MM.1S (cell line): ENCODE measurements around the gene ZNF215.

Experiments used
- DNase-seq: peaks from one replicate; pipeline ENCODE4 v3.0.0-alpha.2; 2015
- H2AFZ ChIP-seq: fragments of 300-600 bp; sonication (generic); 2 replicates; pipeline ENCODE4 v1.6.0; 2016; ENCODE audit warnings: antibody characterized with exemption, low read length
- H3F3A ChIP-seq: fragments of 300-600 bp; sonication (generic); 2 replicates; pipeline ENCODE4 v1.6.1; 2016; ENCODE audit warnings: mild to moderate bottlenecking, antibody characterized with exemption, low read length, moderate library complexity, mixed read lengths; ENCODE audit not compliant: insufficient read depth
- H3K27ac ChIP-seq: fragments of 300-600 bp; sonication (generic); 2 replicates; pipeline ENCODE4 v1.5.1; 2016; ENCODE audit warnings: mild to moderate bottlenecking, low read length
- H3K27me3 ChIP-seq: fragments of 300-600 bp; sonication (generic); replicated peaks from 2 replicates; pipeline ENCODE4 v1.6.0; 2016; ENCODE audit warnings: low read length; ENCODE audit not compliant: insufficient read depth
- H3K36me3 ChIP-seq: fragments of 300-600 bp; sonication (generic); replicated peaks from 2 replicates; pipeline ENCODE4 v1.6.1; 2016; ENCODE audit warnings: mild to moderate bottlenecking, low read length, mixed read lengths; ENCODE audit not compliant: insufficient read depth
- H3K4me1 ChIP-seq: fragments of 300-600 bp; sonication (generic); 2 replicates; pipeline ENCODE4 v1.6.1; 2016; ENCODE audit warnings: low read length, mixed read lengths
- H3K4me2 ChIP-seq: fragments of 300-600 bp; sonication (generic); 2 replicates; pipeline ENCODE4 v1.6.0; 2016; ENCODE audit warnings: low read depth, low read length
- H3K4me3 ChIP-seq: fragments of 300-600 bp; sonication (generic); 2 replicates; pipeline ENCODE4 v1.5.1; 2016; ENCODE audit warnings: low read length, mixed read lengths
- H3K79me2 ChIP-seq: fragments of 300-600 bp; sonication (generic); 2 replicates; pipeline ENCODE4 v1.6.1; 2016; ENCODE audit warnings: mixed run types, low read length, mixed read lengths
- H3K9ac ChIP-seq: fragments of 300-600 bp; sonication (generic); 2 replicates; pipeline ENCODE4 v1.6.1; 2016; ENCODE audit warnings: low read length, mixed read lengths
- H3K9me2 ChIP-seq: fragments of 300-600 bp; sonication (generic); replicated peaks from 2 replicates; pipeline ENCODE4 v1.6.1; 2016; ENCODE audit warnings: mild to moderate bottlenecking, low read length, mixed read lengths; ENCODE audit not compliant: insufficient read depth
- H3K9me3 ChIP-seq: fragments of 300-600 bp; sonication (generic); replicated peaks from 2 replicates; pipeline ENCODE4 v1.6.1; 2016; ENCODE audit warnings: mild to moderate bottlenecking, low read length, mixed read lengths; ENCODE audit not compliant: insufficient read depth
- H4K20me1 ChIP-seq: fragments of 300-600 bp; sonication (generic); 2 replicates; pipeline ENCODE4 v1.6.1; 2016; ENCODE audit warnings: mild to moderate bottlenecking, low read length, moderate library complexity, mixed read lengths; ENCODE audit not compliant: insufficient read depth
- EZH2 ChIP-seq: fragments of 300-600 bp; sonication (generic); optimal IDR thresholded peaks from 2 replicates; pipeline ENCODE3; 2017; ENCODE audit warnings: low read depth, mild to moderate bottlenecking, antibody characterized with exemption, low read length, mixed read lengths
- EZH2phosphoT487 ChIP-seq: fragments of 300-600 bp; sonication (generic); IDR thresholded peaks from 2 replicates; pipeline ENCODE4 v1.6.1; 2018; ENCODE audit warnings: antibody characterized with exemption, low read length
- TF ChIP-seq, protein P1 (sequence below): fragments of 300-600 bp; sonication (generic); IDR thresholded peaks from 2 replicates; pipeline ENCODE4 v1.5.1; 2016; ENCODE audit warnings: antibody characterized with exemption, low read length, mixed read lengths

The ZNF215 gene

DNA sequence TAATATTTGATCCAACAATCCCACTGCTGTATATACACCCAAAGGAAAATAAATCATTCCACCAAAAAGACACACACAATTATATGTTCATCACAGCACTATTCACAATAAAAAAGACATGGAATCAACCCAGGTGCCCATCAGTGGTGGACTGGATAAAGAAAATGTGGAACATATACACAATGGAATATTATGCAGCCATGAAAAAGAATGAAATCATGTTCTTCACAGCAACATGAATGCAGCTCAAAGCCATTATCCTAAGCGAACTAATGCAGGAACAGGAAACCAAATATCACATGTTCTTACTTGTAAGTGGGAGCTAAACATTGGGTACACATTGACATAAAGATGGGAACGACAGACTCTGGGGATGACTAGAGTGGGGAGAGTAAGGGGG lies 6.5 kb upstream of the ZNF215 start:
- no peak overlapping the region for H3K4me3 ChIP-seq
- no peaks in the 10 kb centered on the region for H3K9me2 ChIP-seq
- no peaks in the 10 kb centered on the region for H3F3A ChIP-seq
- H3K27ac ChIP-seq, result no peak overlapping the region
- H2AFZ ChIP-seq, result no peak overlapping the region
- no peaks in the 10 kb centered on the region for H3K27me3 ChIP-seq
- DNase-seq, result no peak
- H4K20me1 ChIP-seq, result no peaks in the 10 kb centered on the region
- H3K4me2 ChIP-seq, result no peak overlapping the region
- no peak for TF ChIP-seq EZH2phosphoT487
- TF ChIP-seq, protein P1, sequence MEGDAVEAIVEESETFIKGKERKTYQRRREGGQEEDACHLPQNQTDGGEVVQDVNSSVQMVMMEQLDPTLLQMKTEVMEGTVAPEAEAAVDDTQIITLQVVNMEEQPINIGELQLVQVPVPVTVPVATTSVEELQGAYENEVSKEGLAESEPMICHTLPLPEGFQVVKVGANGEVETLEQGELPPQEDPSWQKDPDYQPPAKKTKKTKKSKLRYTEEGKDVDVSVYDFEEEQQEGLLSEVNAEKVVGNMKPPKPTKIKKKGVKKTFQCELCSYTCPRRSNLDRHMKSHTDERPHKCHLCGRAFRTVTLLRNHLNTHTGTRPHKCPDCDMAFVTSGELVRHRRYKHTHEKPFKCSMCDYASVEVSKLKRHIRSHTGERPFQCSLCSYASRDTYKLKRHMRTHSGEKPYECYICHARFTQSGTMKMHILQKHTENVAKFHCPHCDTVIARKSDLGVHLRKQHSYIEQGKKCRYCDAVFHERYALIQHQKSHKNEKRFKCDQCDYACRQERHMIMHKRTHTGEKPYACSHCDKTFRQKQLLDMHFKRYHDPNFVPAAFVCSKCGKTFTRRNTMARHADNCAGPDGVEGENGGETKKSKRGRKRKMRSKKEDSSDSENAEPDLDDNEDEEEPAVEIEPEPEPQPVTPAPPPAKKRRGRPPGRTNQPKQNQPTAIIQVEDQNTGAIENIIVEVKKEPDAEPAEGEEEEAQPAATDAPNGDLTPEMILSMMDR, result no peak
- TF ChIP-seq EZH2, result no peak
- H3K4me1 ChIP-seq, result no peaks in the 10 kb centered on the region
- no peaks in the 10 kb centered on the region for H3K9me3 ChIP-seq
- no peak overlapping the region for H3K9ac ChIP-seq
- H3K79me2 ChIP-seq, result no peaks in the 10 kb centered on the region
- H3K36me3 ChIP-seq, result no peaks in the 10 kb centered on the region

DNA sequence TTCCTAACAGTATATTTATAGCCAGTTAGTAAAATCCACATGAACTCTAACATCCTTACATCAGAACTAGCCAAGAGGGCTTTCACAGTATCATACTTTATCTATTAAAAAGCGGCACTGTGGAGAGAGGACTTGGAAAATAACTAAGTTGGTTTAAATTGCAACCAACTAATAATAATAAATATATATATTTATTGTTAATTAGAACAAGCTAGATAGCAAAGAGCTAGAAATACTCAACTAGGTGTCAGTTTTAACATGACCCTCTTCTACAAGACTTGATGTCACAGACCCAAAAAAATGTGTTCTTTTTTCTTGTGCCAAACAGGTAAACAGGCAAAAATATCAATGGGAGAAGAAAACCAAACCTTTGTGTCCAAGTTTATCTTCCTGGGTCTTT lies 5.5 kb upstream of the ZNF215 start, which contains the start of gene OR2D3:
TSS of gene OR2D3 (plus strand) at position 301 of the 400 bp plus-strand sequence. CDS start at position 301, 0 bp downstream.
- H2AFZ ChIP-seq, result no peak within 1 kb of the TSS
- H3K4me2 ChIP-seq, result no peak within 1 kb of the TSS
- no peaks in the 10 kb centered on the region for H3K9me2 ChIP-seq
- H3K27me3 ChIP-seq, result no peaks in the 10 kb centered on the region
- no peaks in the 10 kb centered on the region for H4K20me1 ChIP-seq
- peaks cover 4% of the 10 kb centered on the region; the same call in 1 of the 2 replicates for H3F3A ChIP-seq
- H3K9ac ChIP-seq, result no peak within 1 kb of the TSS
- no peaks in the 10 kb centered on the region for H3K36me3 ChIP-seq
- no peak for DNase-seq
- H3K9me3 ChIP-seq, result no peaks in the 10 kb centered on the region
- H3K4me1 ChIP-seq, result no peaks in the 10 kb centered on the region
- TF ChIP-seq, protein P1, result no peak
- no peak within 1 kb of the TSS for H3K4me3 ChIP-seq
- no peaks in the 10 kb centered on the region for H3K79me2 ChIP-seq
- no peak within 1 kb of the TSS for H3K27ac ChIP-seq

DNA sequence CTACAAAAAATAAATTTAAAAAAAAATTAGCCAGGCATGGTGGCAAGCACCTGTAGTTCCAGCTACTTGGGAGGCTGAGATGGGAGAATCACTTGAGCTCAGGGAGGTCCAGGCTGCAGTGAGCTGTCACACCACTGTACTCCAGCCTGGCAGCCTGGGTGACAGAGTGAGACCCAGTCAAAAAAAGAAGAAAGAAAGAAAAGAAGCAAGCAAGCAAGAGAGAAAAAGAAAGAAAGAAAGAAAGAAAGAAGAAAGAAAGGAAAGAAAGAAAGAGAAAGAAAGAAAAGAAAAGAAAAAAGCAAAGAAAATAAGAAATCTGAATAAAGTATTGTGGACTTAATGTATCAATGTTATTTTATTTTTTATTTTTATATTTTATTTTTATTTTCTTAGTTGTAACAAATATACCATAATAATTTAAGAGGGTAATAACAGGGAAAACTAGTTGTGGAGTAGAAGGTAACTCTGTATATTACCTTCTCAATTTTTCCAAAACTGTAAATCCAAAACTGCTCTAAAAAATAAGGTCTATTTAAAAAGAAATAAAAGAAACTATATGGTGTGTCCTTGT lies 1.1 kb upstream of the ZNF215 start:
- Histone ChIP-seq H3K27ac (peak overlapping the region; percentile 99; the same call in 1 of the 2 replicates), H3K9ac (peak overlapping the region; percentile 99; the same call in 1 of the 2 replicates)

More for the DNA sequence above, 1.1 kb upstream of the ZNF215 start:
- no peak for DNase-seq
- Histone ChIP-seq H3K4me1 (peaks cover 14% of the 10 kb centered on the region), H3K79me2 (peaks cover 33% of the 10 kb centered on the region), H3K9me2 (no peaks in the 10 kb centered on the region), H3K4me3 (peak overlapping the region; percentile 97), H3K36me3 (no peaks in the 10 kb centered on the region), H3K9me3 (no peaks in the 10 kb centered on the region), H4K20me1 (no peaks in the 10 kb centered on the region), H3F3A (peaks cover 23% of the 10 kb centered on the region), H2AFZ (no peak overlapping the region), H3K4me2 (peak overlapping the region; percentile 75), H3K27me3 (no peaks in the 10 kb centered on the region)
- TF ChIP-seq, protein P1, result no peak
- TF ChIP-seq EZH2, result no peak
- no peak for TF ChIP-seq EZH2phosphoT487
